NCI-H2227 treated with DMSO at 0.1 percent for 48 hours (cell line): ENCODE results near the gene CDK12.
A peak's percentile ranks its signal among the peaks of the same experiment; 100 is the strongest.

ENCODE experiments used
- DNase-seq: peaks from one replicate; lab custom pipeline; 2025; lab: John Stamatoyannopoulos, UW

CDK12 gene

DNA sequence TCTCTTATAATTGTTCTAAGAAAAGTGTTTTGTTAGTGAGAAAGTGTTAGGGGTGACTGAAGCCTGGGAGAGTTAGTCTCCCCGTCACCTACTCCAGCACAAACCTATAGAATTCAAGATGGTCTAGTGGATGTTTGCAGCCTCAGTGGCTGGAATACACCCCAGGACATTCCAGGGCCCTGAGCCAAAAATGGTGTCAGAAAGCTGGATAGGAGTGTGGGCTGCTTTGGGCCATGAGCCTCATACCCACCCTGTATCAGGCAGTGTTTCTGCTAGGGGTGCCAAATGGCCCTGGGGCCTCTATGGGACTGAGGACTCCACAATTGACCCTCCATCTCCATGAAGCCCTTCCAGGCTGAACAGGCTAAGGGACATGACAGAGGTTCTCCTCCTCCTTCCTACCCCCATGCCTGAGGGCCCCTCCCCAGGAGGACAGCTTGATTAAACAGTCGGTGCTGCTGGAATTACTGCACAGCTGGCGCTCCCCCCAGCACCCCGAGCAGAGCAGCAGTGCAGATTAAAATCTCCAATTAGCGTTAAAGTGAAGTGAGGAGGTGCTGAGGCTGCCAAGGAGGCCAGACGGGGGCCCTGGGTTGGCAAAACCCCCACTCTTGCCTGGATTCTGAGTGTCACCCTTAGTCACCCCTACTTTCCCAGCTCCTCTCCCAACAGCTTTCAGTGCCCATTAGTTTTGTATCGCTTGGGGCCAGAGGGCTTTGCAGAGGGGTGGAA, 87.4 kb downstream of the CDK12 start:
- DNase-seq = no peak

DNA sequence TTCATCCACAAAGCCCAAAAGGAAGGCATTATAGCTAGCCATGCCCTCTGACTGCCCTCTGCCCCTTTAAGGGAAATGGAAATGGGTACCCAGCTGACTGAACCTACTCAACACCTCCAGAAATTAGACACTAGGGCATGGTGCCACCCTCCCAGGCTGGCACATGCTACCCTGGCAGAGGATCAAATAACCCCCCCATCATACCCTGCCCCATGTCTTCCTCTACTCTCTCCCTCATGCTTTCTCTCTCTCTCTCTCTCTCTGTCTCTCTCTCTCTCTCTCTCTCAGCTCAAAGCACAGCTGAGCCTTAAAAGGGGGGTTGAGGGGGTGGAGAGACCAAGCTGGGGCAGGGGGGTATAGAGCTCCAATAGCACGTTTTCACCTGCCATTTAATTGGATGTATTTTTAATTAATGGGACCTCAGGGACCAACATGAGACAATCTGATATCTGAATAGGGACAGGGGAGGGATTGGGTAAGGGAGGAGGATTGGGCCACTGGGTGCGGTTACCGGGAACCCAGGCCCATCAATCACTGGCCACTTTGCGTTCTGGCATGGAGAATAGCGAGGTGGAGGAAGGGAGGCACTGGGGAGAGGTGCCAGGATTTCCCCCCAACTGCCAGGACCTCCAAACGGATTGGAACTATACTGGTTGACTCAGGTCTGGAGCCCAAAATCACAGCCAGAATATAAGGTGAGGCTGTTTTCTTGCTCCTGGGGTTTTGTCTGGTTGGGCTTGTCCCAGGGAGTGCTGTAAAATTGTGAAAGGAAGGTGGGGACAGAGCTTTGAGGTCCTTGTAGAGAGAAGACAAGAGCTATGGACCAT, 88.7 kb downstream of the CDK12 start:
- no peak for DNase-seq

DNA sequence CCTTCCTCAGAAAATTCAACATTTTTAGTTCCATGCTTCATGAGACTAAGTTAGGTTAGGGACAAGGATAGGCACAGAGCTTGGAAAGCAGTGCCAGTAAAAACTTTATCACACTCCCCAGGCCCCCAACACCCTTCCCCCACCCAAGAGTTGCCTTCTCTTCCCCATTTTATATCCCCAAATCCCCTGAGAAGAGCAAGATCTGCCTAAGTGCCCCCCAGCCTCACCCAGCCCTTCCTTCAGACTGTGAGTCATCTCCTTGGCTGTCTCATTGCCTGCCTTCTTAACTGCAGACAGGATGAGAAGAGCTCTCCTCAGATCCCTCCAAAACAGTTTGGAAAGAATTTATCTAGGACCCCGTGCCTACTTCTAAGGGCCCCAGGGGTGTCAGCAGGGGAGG, 90.6 kb downstream of the CDK12 start:
- no peak for DNase-seq

DNA sequence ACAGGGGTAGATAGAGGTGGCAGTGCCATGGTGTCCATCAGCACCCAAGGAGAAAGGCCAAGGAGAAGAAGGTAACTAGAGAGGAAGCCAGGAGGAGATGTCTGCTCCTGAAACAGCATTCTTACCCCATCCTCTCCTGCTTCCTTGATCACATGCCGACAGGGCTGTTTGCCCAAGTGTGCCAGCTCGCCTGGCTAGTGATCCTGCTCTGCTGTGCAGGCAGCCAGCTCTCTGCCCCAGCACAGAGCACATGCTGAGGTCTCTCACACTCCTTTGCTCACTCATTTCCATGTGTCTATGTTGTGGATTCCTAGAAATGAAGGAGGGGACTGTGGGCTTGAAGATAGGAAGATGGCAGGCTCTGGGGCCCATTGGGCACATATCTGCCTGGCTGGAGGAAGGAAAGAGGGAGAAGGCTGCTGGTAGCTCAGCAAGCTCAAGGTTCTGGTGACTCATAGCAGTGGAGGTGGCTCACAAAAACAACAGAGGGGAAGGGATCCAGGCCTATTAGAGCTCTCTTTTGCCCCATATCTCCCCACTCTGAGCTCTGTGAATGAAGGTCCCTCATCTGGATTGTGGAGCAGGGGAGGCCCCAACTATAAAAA, 92.2 kb downstream of the CDK12 start:
- no peak for DNase-seq

DNA sequence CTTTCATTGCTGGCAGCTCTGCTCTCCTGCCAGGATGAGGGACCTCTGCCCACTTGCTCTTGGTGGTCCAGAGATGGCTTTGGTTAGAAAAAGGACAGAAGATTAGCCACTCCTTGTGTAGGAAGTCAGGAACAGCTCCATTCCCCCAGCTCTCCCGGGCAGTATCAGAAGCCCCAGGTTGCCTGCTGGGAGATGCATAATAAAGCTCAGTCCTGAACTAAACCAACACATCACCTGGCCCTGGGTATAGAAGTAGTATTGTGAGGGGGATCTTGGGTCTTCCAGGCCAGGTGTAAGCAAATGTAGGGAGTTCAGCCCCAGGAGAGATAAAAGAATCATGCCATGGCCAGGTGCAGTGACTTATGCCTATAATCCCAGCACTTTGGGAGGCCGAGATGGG, 94.1 kb downstream of the CDK12 start:
- no peak for DNase-seq

DNA sequence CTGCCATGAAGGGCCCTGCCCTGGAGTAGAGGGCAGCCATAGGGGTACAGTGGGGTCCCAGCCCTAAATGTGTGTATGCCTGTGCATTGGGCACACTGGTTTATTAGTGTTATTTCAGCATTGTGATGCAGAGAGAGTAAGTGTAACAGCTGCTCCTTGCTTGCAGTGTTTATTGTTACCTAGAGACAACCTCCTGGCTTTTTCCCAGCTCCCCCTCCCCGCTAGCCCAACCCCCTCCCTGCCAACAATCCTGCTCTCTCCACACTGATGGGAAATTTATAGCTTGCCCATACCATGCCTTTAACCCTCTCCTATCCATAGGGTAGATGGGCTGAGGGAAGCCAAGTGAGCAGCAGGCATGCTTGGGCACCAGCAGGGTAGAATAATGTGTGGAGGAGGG, 95.1 kb downstream of the CDK12 start:
- DNase-seq = no peak

DNA sequence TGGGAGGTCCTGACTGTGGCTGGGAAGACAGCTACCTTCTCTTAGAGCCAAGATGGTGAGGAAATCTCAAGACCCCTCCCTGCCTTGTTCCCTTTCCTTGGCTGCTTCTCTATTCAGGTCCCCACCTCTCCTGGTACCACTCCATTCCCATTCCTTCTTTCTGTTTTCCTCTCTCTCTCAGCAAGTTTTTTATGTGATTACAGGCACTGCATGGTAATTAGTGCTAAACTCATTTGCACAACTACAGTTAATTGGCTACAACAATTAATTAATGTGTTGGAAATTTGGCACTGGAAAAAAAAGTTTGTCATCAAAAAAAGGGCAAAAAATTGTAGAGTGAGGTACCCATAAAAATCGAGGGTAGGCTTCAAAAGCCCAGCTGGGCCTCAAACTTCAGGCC, 101.1 kb downstream of the CDK12 start:
- no peak for DNase-seq

DNA sequence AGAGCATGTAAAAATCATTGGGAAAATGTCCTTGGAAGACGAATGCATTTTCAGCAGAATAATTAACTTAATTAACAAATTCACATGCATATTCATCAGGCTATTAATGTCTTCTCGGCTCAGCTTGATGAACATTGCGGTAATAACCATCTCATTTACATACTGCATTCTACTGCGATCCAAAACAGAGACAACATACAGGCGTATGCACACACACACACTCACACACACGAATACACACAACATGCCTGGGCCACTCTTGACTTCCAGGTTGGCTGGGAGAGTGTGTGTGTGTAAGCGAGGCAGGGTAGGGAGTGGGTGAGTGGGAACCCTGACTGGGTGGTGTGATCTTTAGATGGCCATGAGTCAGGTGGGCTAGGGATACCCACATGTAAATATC, 101.7 kb downstream of the CDK12 start:
- DNase-seq = no peak

DNA sequence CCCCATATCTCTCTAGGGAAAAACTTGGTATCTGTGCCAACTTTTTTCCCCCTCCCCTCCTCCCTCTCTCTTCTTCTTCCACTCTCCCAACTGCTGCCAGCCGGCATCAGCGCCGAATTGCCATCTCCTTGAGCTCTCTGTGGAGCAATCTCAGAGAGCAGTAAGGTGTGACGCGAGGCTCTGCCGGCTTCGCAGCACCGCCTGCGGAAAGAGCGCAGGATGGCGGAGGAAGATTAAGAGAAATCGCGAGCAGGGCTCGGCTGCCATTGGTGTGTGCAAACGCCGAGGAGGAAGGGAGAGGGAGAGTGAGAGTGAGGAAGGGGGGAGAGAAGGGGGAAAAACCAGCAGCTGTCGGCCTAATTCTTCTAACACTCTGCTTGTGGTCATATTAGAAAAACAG, 102.2 kb downstream of the CDK12 start:
- DNase-seq = peak; percentile 63

DNA sequence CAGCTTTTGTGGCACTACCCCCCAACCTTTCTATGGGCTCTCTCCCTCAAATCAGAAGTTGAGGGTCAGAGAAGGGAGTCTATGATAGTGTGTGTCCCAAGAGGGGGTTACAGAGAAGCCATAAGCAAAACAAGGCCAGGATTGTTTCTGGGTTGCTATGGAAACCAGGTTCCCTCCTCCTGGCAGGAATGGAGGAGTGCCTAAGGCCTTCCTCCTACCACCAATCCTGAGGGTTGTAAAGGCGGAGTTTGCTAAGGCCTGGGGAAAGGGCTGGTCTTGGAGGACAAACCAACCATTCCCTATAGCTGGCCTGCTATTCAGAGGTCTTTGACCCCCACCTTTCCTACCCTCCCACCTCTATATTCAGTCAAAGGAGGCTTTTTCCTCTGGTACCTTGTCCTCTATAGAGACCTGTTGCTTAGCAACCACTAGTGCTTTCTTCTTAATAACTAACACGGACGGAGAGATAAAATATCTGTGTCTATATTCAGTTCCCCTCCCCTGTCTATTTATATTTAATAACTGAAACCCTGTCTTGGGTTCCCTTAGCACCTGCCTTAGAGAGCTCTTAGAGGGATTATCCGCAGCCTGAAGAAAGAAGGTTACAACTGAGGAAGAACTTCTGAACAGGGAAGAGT, 103.0 kb downstream of the CDK12 start:
- peak; percentile 42 for DNase-seq

DNA sequence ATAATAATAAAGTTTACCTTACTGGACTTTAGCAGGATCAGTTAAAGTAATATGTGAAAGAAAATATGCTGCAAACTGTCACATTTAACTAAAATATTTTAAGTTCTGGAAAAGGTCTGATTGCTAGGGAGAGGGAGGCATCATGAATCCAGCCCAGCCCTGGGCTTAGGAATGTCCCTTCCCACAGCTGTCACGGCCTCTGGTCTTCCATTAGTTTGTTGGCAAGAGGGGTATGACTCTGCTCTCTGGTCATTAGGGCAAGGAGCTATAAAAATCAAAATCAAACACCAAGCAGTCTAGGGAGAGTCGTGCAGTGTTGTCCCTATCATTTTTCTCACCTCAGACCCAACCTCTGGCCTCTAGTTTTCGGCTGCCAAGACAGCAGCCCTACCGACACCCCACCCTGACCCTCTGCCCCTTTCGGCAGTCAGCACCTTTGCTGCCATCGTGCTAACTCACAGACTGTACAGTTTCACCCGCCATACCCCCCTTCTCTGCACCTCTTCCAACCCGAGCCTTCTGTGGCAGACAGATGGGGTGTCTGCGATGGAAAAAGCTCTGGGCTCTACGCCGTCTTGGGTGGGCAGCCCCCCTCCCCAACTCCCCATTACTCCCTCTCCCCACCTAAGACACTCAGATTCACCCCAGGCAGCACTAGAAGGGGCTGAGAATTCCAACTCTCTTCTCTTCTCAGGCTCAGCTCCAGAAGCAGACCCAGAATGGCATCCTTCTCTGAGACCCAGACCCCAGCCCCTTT, 105.0 kb downstream of the CDK12 start:
- no peak for DNase-seq

DNA sequence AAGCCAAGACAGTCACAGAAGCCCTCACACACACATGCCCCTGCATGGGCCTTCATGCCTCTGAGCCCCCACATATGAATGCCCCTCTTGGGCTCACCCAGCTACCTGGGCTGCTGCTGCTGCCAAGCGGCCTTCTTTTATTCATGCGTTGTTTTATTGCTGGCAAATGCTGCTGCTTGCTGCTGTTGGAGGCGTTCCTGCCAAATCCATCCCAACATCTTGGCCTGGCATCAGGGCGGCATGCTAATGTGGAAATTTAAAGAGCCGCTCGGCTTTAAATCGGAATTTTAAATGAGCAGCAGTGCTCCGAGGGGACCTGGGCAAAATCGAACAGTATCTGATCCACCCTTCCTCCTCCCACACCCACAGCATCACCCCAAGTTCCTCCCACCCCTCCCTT, 107.4 kb downstream of the CDK12 start:
- DNase-seq = no peak

DNA sequence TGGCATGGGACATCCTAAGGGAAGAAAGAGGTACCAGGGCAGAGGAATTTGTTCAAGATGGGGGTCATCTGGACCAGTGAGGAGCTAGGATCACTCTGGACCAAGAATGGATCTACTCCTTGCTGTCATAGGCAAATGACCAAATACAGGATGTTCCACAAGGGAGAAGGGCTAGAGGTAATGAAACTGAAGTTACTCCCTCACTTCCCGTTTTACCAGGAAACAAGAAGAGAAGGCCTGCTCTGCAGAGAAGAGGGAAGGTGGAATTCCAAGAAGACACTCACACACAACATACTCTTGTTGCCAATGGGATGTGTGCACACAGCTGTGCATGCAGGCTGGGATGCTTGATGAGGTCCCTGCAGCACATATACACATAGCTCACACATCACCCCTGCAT, 107.8 kb downstream of the CDK12 start:
- DNase-seq = no peak

DNA sequence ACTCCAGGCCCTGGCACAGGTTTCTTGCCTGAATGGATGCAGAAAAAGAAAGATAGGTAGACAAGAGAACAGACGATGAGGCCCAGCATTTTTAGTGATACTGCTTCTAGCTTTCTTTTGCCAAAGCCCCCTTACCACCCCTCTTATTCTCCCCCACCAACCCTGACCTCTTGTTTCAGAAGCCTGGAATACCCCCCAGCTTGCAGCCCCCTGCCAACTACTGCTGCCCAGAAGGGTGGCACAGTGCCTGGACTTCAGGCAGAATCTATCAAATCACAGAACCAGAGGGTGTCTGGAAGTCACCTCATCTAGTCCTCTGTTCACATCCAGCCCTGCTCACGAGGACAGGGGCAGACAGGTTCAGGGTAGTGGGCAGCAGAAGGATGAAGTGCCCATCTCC, 110.8 kb downstream of the CDK12 start:
- no peak for DNase-seq

DNA sequence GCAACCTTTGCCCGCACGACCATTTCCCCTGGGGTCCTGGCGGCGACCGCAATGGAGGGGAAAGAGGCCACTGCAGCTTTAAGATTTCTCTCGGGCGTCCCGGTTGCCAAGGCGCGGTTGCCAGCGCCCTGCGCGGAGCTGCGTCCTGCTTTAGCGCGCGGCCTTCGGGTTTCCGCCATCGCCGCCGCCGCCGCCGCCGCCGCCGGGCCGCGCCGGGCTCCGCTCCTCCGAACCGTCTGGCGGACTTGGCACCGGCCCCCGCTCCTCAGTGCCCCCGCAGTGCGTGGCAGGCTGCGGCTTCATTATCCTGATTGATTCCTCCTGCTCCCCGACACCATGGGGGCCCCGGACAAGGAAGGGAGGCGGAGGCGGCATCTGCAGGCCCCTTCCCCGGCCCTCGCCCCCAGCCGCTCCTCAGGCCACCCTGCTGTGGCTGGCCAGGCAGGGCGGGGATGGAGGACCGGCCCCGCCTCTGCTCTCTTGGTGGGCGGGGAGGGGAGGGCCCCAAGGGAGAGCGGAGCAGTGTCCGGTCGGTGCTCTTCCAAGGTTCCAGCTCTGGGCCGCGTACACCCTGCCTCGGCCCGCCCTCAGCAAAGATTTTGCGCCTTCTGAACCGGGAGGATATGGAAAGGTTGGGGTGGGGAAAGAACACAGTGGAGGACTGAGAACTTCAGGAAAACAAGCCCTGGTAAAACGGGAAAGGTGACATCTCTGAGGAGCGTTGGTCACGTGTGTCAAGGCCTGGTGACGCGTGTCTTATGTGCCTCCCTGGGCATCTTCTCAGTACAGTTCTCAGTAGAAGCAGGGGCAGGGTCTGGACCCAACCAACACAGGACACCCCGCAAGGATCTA, 112.4 kb downstream of the CDK12 start:
- DNase-seq = peak; percentile 72

DNA sequence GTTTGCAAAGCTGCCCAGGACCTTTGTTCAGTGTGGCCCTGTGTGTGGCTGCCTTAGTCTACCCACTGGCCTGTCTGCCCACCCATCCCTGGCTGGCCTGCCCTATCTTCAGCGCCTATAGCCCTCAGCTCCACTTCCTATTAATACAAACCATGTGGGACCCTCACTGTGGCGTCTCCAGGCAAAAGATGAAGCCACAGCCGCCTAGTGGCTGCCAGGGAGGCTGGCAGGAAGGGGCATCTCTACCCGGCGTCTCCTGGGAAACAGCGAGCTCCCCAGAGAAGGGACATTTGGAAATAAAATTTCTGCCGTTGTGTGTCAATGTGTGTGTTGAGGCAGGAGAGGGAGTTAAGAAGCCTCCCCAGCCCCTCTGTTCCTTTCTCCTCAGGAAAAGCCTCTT, 114.9 kb downstream of the CDK12 start:
- DNase-seq = peak; percentile 26

DNA sequence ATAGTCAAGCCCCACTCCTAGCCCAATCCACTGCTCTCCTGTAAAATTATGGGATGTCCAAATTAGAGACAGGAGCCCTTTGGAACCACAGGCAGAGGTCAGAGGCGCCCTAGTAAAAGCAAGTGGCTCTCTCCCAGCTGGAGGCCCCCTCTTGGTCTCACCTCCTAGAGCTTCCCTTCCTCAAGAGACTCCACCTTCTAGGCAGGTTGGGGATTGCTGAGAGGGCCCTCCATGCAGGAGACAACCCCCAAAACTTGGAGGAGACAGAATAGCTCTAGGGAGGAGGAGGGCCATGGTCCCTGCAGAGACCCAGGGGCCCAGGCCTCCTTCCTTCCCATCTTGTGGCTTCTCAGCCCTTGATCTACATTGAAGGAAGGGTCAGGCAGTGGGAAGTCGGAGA, 117.0 kb downstream of the CDK12 start:
- no peak for DNase-seq

DNA sequence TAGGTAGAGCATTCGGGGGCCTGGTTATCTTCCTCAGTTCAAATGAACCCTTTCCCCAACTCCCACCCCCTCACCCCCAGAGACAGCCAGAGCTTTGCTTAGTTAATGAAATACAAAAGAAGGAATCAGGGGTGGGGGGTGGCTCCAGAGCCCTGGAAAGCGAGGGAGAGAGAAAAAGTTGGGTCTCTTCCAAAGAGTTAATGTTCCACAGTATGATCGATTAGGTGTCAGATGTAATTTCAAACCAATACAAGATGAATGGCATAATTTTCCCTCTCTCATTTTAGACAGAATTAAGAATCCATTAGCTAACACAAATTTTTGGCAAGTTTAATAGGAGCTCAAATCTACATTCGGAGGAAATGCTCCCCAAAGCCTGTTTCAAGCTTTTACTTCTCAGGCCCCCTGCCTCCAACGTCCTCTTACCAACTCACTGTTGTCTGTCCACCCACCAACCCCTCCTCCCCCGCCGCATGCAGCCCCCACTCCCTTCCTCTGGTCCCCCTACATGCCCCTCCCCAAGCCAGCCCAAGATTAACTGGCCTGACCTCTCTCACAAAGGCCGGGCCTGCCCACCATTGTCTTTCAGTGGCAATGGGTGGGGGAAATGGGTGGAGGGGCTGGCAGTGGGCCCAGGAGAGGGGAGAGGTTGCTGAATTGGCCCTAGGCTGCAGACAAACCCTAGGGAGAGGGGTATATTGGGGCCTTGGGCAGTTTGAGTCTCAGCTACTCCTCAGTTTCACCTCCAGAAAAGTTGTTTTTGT, 118.2 kb downstream of the CDK12 start:
- DNase-seq = peak; percentile 11

DNA sequence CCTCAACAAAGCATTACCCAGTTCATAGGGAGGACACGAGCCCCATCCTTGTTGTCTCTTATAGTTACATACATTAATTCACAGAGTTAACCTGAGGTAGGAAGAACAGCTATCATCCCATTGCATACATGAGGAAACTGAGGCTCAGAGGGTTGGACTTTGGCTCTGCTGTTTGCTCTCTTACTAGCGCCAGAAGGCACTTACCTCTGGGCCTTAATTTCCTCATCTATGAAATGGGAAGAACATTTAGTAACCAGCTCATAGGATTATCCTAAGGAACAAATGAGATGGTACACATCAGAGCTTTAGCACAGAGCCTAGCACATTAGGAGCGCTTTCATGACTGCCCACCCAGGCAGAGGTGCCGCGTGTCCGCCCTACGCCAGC, 118.8 kb downstream of the CDK12 start:
- DNase-seq = no peak

DNA sequence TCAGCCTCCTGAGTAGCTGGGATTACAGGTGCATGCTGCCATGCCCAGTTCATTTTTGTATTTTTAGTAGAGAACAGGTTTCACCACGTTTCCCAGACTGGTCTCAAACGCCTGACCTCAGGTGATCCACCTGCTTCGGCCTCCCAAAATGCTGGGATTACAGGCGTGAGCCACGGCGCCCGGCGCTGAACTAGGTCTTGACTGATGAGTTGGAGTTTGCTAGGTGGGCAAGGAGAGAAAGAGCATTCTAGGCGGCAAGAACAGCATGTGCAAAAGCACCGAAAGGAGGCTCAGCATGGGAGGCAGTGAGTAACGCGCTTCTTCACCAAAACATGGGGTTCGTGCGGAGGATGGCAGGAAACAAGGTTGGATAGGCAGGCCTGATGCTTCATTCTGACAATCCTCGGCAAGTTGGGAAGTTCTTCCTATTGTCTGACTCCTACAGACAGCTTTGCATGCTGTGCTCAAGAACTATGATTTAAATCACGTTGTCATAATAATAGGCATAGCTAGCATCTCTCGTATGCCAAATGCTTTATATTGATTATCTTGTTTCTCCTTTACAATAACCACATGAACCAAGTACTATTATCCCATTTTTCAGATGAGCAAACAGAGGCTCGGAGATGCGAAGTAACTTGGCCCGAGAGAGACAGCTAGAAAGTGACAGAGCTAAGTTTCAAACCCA, 119.9 kb downstream of the CDK12 start:
- DNase-seq = no peak
